GM19238 (cell line): ENCODE data around the gene ZCCHC7.
A peak's percentile ranks its signal among the peaks of the same experiment; 100 is the strongest.
"Not testable (repeated sequence)": the region's sequence is repeated elsewhere in the genome, so short reads cannot be mapped to it uniquely, and the experiment has no call there.

Experiments
- DNase-seq: peaks from one replicate; pipeline ENCODE4 v3.0.0; 2011; ENCODE audit warnings: low spot score; ENCODE audit not compliant: insufficient read length

ZCCHC7 gene

DNA sequence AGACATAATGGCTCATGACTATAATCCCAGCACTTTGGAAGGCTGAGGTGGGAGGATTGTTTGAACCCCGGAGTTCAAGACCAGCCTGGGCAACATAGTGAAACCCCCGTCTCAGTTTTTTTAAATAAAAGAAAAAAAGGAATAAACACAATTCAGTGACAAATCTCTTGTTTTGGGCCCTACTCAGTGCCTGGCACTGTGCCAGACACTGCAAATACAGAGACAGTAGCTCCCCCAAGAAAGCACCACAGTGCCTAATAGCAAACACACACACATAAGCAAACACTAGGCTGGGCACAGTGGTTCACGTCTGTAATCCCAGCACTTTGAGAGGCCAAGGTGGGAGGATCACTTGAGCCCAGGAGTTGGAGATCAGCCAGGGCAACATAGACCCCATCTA, 252.5 kb downstream of the ZCCHC7 start:
- no peak for DNase-seq

- DNase-seq: no peak
Observed at GRCh38 chr9:37373621-37374020, 253.2 kb downstream of the ZCCHC7 start.

GRCh38 chr9:37374892-37375291, 254.5 kb downstream of the ZCCHC7 start:
- peak; percentile 44 for DNase-seq

DNA sequence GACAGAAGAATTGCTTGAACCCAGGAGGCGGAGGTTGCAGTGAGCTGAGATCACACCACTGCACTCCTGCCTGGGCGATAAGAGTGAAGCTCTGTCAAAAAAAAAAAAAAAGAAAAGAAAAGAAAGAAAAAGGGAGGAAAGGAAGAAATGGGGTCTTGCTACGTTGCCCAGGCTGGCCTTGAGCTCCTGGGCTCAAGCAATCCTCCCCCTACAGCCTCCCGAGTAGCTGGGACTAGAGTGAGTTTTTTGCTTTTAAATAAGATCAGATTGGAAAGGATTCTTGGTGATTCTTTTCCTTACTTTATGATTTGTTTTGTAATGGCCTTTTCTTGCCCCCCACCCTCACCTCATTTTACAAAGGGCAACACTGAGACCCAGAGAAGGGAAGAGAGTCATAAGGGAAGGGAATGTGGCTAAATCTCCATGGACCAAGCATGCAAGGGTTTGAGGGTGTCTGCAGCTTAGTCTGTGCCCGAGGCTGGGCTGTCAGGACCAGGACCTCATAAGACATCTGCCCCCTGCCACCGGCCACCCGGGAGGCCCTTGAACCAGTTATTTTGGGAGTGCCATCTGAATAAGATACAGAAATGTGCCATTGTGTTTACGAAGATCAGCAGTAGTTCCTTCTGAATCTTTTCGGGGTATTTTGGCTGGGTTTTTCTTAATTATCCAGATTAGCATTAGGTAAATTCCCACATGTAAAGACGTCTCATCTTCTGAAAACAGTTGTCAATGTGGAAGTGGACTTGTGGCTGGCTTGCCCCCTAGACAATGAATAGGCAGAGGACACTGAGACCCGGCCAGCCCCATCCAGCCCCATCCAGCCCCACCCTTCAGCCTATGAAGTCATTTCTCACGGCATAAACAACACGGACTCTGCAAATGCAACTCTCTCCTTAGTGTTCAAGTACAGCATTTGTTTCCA, 257.6 kb downstream of the ZCCHC7 start:
- DNase-seq: no peak

GRCh38 chr9:37378613-37379004, 258.2 kb downstream of the ZCCHC7 start:
- DNase-seq: no peak

GRCh38 chr9:37379835-37380234, 259.5 kb downstream of the ZCCHC7 start:
- no peak for DNase-seq

- DNase-seq: no peak
Observed at GRCh38 chr9:37380570-37380969, 260.2 kb downstream of the ZCCHC7 start.

GRCh38 chr9:37381094-37381741, 260.8 kb downstream of the ZCCHC7 start:
- DNase-seq: no peak

- no peak for DNase-seq
Observed at GRCh38 chr9:37382161-37382981, 262.0 kb downstream of the ZCCHC7 start.

GRCh38 chr9:37382982-37383357, 262.6 kb downstream of the ZCCHC7 start:
- no peak for DNase-seq

GRCh38 chr9:37383393-37383792, 263.0 kb downstream of the ZCCHC7 start:
- DNase-seq: no peak

GRCh38 chr9:37383876-37384746, 263.7 kb downstream of the ZCCHC7 start:
- DNase-seq: no peak

GRCh38 chr9:37385286-37385685, 264.9 kb downstream of the ZCCHC7 start:
- DNase-seq: no peak

DNA sequence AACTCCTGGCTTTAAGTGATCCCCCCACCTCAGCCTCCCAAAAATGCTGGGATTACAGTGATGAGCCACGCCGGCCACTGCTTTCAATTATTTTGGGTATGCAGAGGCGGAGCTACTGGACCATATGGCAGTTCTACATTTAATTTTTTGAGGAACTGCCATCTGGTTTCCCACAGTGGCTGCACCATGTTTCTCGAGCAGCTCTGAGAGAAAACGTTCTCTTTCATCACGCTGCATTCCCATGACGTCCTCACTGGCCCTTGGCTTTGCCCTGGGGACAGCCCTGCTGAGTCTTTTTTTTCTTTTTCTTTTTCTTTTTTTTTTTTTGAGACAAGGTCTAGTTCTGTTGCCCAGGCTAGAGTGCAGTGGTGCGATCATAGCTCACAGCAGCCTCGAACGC, 266.6 kb downstream of the ZCCHC7 start:
- no peak for DNase-seq

- DNase-seq: peak; percentile 70
Observed at GRCh38 chr9:37390759-37391158, 270.4 kb downstream of the ZCCHC7 start.

- no peak for DNase-seq
Observed at GRCh38 chr9:37392272-37392671, 271.9 kb downstream of the ZCCHC7 start.

DNA sequence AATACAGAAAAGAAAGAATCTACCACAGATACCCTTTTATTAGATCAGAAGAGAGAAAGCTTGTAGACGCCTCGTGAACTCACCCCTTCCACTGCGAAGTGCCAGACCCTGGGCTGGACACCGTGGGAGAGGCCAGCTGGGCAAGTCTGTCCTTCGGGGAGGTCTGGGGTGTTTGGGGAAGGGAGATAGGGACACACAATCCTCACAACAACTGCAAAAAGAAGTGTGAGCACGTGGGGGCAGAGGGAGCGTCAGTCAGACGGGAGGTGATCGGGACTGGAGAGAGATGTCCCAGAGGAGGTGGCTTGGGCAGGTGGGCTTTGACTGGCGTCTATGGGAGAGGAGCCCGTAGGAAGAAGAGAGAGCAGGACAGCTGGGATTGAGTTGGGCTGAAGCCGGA, 274.9 kb downstream of the ZCCHC7 start:
- no peak for DNase-seq

DNA sequence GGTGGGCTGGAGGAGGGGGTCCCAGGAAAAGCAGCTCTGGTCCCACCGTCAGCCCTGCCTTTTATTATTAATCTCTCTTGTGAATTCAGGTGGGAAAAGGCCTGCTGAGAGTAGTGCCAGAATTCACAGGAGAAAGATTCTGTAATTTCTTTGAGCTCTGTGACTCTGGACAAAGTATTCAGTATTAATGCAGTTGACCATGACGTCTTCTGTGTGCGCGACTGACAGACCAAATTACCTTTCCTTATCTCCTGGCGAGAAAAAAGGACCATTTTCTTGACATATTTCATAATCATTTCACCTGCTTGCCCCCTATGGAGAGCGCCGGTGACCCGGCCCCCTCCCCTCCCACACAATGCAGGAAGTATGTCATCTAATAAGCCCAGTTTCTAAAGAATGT, 275.3 kb downstream of the ZCCHC7 start:
- DNase-seq: no peak

DNA sequence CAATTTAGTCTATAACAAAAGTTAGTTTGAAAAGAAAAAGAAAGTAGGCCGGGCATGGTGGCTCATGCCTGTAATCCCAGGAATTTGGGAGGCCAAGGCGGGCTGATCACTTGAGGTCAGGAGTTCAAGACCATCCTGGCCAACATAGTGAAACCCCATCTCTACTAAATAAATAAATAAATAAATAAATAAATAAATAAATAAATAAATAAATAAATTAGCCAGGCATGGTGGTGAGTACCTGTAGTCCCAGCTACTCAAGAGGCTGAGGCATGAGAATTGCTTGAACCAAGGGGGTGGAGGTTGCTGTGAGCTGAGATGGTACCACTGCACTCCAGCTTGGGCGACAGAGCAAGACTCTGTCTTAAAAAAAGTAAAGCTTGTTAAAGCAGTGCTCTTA, 277.6 kb downstream of the ZCCHC7 start:
- DNase-seq: not testable (repeated sequence)

- no peak for DNase-seq
Observed at GRCh38 chr9:37398464-37399025, 278.2 kb downstream of the ZCCHC7 start.

DNA sequence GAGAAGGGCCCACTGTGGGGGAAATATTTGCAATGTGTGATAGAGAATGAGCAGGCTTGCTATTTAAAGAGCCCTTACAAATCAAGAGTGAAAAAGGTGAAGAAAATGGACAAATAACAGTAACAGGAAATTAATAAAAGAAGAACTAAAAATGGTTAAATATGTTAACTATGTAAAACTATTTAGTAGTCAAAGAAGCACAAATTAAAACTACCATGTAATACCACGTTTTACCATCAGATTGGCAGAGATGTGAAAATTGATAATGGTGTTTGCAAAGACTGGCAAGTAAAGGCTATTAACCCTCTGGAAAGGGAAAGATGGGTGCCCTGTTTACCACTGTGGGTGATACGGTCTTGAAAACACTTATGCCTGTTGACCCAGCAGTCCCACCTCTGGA, 279.0 kb downstream of the ZCCHC7 start:
- no peak for DNase-seq
